ENCODE measurements around the gene PCNT.

Gene PCNT

DNA sequence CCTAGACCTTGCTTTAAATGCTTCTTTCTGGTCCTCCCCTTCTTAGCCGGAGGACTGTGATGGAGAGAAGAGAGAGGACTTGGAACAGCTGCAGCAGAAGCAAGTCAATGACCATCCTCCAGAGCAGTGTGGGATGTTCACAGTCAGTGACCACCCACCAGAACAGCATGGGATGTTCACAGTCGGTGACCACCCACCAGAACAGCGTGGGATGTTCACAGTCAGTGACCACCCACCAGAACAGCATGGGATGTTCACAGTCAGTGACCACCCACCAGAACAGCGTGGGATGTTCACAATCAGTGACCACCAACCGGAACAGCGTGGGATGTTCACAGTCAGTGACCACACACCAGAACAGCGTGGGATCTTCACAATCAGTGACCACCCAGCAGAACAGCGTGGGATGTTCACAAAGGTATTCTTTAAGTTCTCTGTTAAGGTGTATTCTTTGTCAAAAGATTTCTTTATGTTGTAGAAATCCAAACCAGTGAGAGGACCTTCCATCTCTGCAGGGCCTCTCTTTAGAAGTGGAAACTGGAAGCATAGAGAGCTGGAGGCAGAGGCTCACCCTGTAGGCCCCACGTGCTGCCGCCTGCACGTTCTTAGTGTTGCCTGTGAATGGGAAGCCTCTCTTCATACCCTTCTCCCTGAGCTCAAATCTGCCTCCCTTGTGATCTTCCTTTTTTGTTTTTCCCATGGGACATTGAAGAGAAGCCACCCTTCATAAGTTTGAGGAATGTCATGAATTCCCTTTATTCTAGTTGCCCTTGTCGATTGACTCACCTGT, 10.6 kb downstream of the PCNT start:
- DNase-seq: no peak

- no peak for DNase-seq
Observed at GRCh38 chr21:46336603-46337002, 12.6 kb downstream of the PCNT start.

GRCh38 chr21:46340998-46341397, 17.0 kb downstream of the PCNT start:
- DNase-seq: no peak

DNA sequence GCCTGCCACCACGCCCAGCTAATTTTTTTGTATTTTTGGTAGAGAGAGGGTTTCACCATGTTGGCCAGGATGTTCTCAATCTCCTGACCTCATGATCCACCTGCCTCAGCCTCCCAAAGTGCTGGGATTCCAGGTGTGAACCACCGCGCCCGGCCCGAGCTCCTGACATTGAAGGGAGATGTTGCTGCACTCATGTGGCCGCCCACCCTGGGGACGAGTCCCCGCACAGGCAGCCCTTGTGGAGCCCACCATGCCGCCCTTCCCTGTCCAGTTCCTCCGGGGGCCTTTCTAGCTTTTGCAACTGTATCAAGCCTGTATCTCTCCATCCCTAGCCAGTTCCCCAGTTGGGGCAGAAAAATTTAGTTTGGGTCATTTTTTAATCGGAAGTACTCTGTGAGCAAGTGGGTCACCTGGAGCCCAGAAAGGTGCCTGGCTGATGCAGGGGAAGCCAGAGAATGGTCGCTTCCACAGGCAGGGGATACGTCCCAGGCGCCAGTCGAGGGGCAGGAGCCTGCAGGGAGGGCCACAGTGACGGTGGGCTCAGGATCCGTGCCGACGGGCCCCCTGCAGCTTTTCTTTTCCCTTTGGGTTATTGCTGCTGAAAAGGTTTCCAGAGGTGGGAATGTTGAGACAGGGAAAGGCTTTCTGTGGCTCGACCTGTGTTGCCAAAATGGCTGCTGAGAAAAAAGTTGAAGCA, 20.4 kb downstream of the PCNT start:
- DNase-seq: no peak

GRCh38 chr21:46345861-46346260, 21.9 kb downstream of the PCNT start:
- DNase-seq: no peak

DNA sequence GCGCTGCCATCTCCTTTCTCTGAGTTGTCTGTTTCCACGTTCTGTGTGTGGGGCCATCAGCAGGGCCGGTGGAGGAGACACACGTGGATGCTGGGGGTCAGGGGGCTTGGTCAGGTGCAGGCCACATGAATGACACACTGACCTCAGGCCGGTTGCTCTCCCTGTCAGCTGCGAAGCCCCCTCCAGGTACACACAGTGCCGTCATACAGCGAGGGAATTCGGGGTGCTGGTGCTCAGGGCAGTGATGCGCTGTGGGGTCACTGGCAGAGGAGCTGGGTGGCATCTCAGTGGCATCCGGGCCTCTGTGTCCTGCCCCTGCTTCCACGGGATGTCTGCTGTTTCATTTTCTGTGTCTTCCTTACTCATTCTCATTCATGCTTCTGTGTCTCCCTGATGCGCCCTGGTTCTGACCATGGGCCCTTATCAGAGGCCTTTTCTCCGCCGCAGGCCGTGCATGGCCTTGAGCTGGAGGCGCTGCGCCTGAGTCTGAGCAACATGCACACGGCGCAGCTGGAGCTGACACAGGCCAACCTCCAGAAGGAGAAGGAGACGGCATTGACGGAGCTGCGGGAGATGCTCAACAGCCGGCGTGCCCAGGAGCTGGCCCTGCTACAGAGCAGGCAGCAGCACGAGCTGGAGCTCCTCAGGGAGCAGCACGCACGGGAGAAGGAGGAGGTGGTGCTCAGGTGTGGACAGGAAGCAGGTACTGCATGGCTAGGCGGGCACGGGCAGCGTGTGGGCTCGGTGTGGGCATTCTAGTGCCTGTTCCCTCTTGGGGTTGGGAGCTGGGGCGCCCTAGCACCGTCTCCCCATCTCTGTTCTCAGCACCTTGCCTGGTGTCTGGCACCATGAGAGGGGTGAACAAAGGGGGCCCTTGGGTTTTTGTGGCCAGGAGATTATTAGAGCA, 22.6 kb downstream of the PCNT start:
- no peak for DNase-seq

DNA sequence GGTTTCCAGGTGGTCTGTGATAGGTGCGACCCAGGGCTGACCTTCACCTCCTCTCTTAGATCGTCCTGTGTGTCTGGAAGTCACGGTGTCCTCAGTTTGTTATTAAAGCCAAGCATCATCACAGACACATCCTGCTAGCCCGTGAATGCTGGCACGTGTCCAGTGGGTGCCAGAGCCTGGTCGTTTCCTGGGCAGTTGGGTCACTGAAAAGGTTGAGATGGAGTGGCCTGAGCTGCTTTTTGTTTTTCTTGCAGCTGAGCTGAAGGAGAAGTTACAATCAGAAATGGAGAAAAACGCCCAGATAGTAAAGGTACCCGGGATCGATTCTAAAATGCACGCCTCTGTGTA, 23.2 kb downstream of the PCNT start:
- DNase-seq: no peak

- no peak for DNase-seq
Observed at GRCh38 chr21:46347791-46348381, 23.9 kb downstream of the PCNT start.

DNA sequence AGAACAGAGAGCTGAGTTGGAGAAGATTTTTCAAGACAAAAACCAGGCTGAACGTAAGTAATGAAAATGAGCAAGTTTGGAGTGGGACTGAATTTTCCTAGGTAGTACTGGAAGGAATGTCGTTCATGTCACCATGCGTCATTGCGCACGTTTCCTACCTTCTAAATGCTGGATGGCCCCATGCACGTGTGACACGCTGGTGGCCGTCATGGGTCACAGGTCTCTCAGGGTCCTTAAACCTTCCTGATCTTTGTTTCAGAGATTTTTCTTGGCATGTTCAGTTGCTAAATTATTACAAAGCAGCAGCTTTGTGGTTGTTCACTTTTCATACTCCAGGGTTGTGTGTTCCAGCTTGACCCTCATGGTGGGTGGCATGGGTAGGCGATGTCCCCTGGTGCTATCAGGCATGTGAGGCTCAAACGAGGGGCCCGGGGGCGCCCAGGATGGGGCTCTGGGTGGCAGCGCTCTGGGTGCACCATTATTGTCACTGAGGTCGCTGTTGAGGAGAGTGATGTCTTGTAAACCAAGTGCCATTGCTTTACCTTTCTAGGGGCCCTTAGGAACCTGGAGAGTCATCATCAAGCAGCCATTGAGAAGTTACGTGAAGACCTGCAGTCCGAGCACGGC, 25.3 kb downstream of the PCNT start:
- no peak for DNase-seq

GRCh38 chr21:46350571-46350970, 26.6 kb downstream of the PCNT start:
- DNase-seq: no peak

GRCh38 chr21:46350981-46351380, 27.0 kb downstream of the PCNT start:
- DNase-seq: no peak

- DNase-seq: no peak
Observed at GRCh38 chr21:46351476-46352163, 27.7 kb downstream of the PCNT start.

DNA sequence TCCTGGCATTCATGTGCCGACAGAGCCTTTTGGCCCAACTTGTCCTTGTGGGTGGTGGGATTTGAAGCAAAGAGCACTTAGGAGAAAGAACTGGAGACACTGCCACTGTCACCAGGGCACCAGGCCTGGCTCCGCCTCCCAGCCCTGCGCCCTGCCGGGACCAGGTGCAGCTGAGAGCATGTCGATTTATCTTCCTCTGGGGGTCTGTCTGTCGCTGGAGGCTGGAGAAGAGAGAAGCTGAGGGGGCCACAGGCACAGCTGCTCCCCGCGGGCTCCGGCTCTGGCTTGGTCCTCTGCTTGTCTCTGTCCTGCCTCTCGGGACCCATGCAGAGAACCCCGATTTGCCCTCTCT, 28.2 kb downstream of the PCNT start:
- no peak for DNase-seq

- no peak for DNase-seq
Observed at GRCh38 chr21:46352913-46353312, 29.0 kb downstream of the PCNT start.

DNA sequence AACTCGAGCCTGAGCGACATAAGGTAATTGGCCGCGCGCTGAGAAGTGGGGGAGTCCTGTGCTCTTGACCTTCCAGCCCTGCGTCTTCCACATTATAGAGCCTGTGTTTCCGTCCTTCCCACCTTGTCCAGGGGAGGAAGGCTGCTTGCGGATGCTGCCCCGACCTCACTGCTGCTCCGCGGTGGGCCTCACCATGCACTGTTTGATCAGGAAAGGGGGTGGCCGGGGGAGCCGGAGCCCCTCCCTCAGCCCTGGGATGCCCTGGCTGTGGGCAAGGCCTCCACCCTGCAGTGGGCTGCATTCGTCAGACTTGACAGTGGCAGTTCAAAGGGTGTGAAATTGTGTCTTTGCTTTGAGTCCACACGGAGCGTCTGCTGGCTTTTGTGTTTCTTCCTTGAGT, 30.1 kb downstream of the PCNT start:
- no peak for DNase-seq

DNA sequence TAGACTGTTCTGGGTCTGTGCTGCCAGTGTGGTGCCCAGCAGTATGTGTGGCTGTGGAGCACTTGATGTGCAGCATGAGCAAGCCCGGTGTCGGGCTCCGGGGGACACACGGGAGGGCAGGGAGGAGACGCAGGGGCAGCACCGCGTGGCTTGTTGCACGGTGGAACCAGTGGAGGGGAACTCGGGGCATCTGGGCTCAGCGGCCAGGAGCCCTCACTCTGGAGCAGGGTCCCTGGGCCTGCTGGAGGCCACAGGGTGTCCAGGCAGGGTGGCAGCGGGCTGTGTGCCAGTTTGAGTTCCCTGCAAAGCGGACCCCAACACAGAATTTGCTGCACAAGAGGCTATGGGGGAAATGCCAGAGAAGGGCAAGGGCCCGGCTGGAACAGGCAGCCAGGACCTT, 30.6 kb downstream of the PCNT start:
- no peak for DNase-seq

DNA sequence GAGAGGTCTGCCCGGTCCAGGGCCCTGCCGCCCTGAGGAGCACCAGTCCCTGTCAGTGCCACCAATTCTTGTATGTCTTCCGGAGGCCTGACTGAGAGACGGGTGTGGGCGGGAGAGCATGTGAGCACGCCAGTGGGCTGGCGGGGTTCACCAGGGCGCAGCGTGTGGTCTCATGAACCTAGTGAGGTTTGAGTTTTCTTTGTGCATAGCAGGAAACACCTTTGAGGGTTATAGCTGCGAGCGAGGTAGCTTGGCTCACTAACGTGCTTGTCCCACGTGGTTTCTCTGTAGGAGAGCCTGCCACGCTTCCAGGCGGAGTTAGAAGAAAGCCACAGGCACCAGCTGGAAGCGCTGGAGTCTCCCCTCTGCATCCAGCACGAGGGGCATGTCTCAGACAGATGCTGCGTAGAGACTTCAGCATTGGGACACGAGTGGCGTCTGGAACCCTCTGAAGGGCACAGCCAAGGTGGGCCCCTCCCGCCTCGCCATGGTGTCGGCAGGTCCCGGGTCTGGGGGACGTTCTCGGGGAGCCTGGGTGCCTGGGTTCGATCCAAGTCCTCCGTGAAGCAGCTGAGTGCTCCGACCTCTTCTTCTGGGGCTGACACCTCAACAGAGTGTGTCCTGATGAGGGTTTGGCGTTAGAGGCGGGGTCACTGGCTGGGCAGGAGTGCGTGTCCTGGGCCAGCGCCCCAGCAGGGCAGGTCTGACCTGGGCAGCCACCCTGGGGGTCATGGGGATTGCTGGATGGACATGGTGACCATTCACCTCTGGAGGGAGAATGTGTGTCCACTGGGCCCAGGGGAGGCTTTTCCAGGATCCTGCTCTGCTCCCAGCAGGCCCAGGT, 31.4 kb downstream of the PCNT start:
- DNase-seq: no peak

- DNase-seq: no peak
Observed at GRCh38 chr21:46356005-46356338, 32.0 kb downstream of the PCNT start.

DNA sequence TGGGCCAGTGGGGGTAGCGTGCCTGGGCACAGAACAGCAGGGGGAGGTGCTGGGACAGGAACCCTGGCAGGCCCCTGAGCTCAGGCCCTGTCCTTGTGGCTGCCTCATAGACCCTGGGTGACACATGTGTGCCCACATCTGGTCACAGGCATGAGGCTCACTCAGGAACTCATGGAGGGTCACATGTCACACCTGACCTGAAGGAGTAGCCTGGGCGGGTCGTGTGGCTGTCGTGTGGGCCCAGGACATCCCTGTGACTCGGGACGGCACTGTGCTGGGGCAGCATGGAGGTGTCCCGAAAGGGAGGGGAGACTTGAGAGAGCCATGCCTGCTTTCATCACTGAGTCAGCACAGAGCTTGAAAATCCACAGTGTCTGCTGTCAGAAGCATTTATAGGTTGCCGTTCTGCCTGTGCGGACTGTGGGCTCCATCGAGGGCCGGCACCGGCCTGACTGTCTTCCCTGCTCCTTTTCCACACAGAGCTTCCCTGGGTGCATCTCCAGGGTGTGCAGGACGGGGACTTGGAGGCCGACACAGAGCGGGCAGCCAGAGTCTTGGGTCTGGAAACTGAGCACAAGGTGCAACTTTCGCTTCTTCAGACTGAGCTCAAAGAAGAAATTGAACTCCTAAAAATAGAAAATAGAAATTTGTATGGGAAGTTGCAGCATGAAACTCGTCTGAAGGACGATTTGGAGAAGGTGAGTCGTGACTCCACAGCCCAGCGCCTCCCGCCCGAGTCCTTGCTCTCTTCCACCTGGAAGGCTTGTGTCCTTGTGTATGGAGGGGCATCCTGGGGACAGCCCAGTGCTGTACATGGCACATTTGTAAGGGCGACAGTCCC, 32.8 kb downstream of the PCNT start:
- DNase-seq: no peak

- no peak for DNase-seq
Observed at GRCh38 chr21:46357335-46357604, 33.3 kb downstream of the PCNT start.
